ENCODE results near the gene CROCC2. TPM values are rescaled to one million over a fixed set of nuclear protein-coding genes. Genes with fewer than 3 reads are reported as not detected.

The CROCC2 gene
- total RNA-seq, 1 experiment from 2014 or later = not detected

- TF ChIP-seq, protein P1, sequence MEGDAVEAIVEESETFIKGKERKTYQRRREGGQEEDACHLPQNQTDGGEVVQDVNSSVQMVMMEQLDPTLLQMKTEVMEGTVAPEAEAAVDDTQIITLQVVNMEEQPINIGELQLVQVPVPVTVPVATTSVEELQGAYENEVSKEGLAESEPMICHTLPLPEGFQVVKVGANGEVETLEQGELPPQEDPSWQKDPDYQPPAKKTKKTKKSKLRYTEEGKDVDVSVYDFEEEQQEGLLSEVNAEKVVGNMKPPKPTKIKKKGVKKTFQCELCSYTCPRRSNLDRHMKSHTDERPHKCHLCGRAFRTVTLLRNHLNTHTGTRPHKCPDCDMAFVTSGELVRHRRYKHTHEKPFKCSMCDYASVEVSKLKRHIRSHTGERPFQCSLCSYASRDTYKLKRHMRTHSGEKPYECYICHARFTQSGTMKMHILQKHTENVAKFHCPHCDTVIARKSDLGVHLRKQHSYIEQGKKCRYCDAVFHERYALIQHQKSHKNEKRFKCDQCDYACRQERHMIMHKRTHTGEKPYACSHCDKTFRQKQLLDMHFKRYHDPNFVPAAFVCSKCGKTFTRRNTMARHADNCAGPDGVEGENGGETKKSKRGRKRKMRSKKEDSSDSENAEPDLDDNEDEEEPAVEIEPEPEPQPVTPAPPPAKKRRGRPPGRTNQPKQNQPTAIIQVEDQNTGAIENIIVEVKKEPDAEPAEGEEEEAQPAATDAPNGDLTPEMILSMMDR (IDR thresholded peaks at IDR 0.05 in 2 of 3, conservative IDR thresholded peaks at IDR 0.05 in 1 of 3; ENCODE audit: borderline replicate concordance in 1 of 3, insufficient read depth in 1 of 3, low read depth in 2 of 3, low read length in 2 of 3) = no peak
- TF ChIP-seq ZFX (IDR thresholded peaks at IDR 0.05) = no peak
- no peak for TF ChIP-seq ZBTB33 (IDR thresholded peaks at IDR 0.05; ENCODE audit: extremely low read depth, insufficient replicate concordance, low read length)
- no peak for TF ChIP-seq ZNF274 (IDR thresholded peaks at IDR 0.05; ENCODE audit: low read depth, low read length)
- no peak for TF ChIP-seq RAD21 (IDR thresholded peaks at IDR 0.05; ENCODE audit: low read depth)
- no peak for TF ChIP-seq CEBPB (IDR thresholded peaks at IDR 0.05; ENCODE audit: low read depth)
Observed at GRCh38 chr2:240967681-240968621, 61.8 kb downstream of the CROCC2 start (continued).
